Glutamatergic neuron (in vitro differentiated cells): ENCODE results near the gene KRTAP25-1. TPM values are rescaled to one million over a fixed set of nuclear protein-coding genes. Genes with fewer than 3 reads are reported as not detected.

Experiments
- DNase-seq: peaks from one replicate; pipeline ENCODE4 v3.0.0; 2022
- H3K27ac Mint-ChIP-seq: one replicate; pipeline ENCODE4 v1.8.0; 2020; ENCODE audit warnings: mild to moderate bottlenecking, mixed read lengths, inconsistent platforms; ENCODE audit not compliant: unreplicated experiment
- H3K27me3 Mint-ChIP-seq: one replicate; pipeline ENCODE4 v1.8.0; 2020; ENCODE audit warnings: mild to moderate bottlenecking, moderate library complexity, mixed read lengths, inconsistent platforms; ENCODE audit not compliant: unreplicated experiment
- H3K36me3 Mint-ChIP-seq: one replicate; pipeline ENCODE4 v1.8.0; 2020; ENCODE audit warnings: mild to moderate bottlenecking, mixed read lengths, inconsistent platforms; ENCODE audit not compliant: unreplicated experiment
- H3K4me1 Mint-ChIP-seq: one replicate; pipeline ENCODE4 v1.8.0; 2020; ENCODE audit warnings: mild to moderate bottlenecking, low read depth, mixed read lengths, inconsistent platforms; ENCODE audit not compliant: unreplicated experiment
- H3K4me3 Mint-ChIP-seq: one replicate; pipeline ENCODE4 v1.8.0; 2020; ENCODE audit warnings: mild to moderate bottlenecking, mixed read lengths, inconsistent platforms; ENCODE audit not compliant: unreplicated experiment
- H3K9me3 Mint-ChIP-seq: one replicate; pipeline ENCODE4 v1.8.0; 2020; ENCODE audit warnings: mild to moderate bottlenecking, moderate library complexity, mixed read lengths, inconsistent platforms; ENCODE audit not compliant: unreplicated experiment
- CTCF ChIP-seq: fragments of 200-600 bp; sonication (generic); IDR thresholded peaks from one replicate; pipeline ENCODE4 v1.5.0; 2021; ENCODE audit not compliant: partially characterized antibody, unreplicated experiment
- total RNA-seq: library from RNA; stranded (reverse); fragmentation: NEBNext Ultra II Directional; extraction: Animal tissue kit (Norgen Biotek cat#: 25700); gene quantifications from one replicate; pipeline ENCODE4 v1.2.1, GENCODE V29; 2021; ENCODE audit not compliant: unreplicated experiment

Gene KRTAP25-1
- total RNA-seq, 1 donor from 2014 or later: not detected

- no peaks in the 10 kb centered on the region for H3K9me3 Mint-ChIP-seq
- H3K4me1 Mint-ChIP-seq: no peaks in the 10 kb centered on the region
- no peak for DNase-seq
- no peak for TF ChIP-seq CTCF
- H3K36me3 Mint-ChIP-seq: no peaks in the 10 kb centered on the region
- no peak overlapping the region for H3K4me3 Mint-ChIP-seq
- no peaks in the 10 kb centered on the region for H3K27me3 Mint-ChIP-seq
- no peak overlapping the region for H3K27ac Mint-ChIP-seq
Observed at GRCh38 chr21:30255679-30256078, 33.6 kb downstream of the KRTAP25-1 start.

GRCh38 chr21:30251781-30252180 lies 37.5 kb downstream of the KRTAP25-1 start:
- H3K4me1 Mint-ChIP-seq: no peaks in the 10 kb centered on the region
- no peak for TF ChIP-seq CTCF
- H3K36me3 Mint-ChIP-seq: no peaks in the 10 kb centered on the region
- DNase-seq: no peak
- H3K9me3 Mint-ChIP-seq: peaks cover 2% of the 10 kb centered on the region
- H3K27ac Mint-ChIP-seq: no peak overlapping the region
- H3K27me3 Mint-ChIP-seq: no peaks in the 10 kb centered on the region
- no peak overlapping the region for H3K4me3 Mint-ChIP-seq

GRCh38 chr21:30249936-30250335 lies 39.4 kb downstream of the KRTAP25-1 start:
- Mint-ChIP-seq H3K27ac (no peak overlapping the region), H3K4me1 (no peaks in the 10 kb centered on the region), H3K36me3 (no peaks in the 10 kb centered on the region), H3K9me3 (peaks cover 2% of the 10 kb centered on the region), H3K27me3 (no peaks in the 10 kb centered on the region), H3K4me3 (no peak overlapping the region)
- TF ChIP-seq CTCF: no peak
- no peak for DNase-seq

GRCh38 chr21:30248844-30249243 lies 40.5 kb downstream of the KRTAP25-1 start:
- Mint-ChIP-seq H3K9me3 (peaks cover 2% of the 10 kb centered on the region), H3K27ac (no peak overlapping the region), H3K4me3 (no peak overlapping the region), H3K36me3 (no peaks in the 10 kb centered on the region), H3K4me1 (no peaks in the 10 kb centered on the region), H3K27me3 (no peaks in the 10 kb centered on the region)
- no peak for DNase-seq
- no peak for TF ChIP-seq CTCF

GRCh38 chr21:30245061-30245460 lies 44.3 kb downstream of the KRTAP25-1 start:
- Mint-ChIP-seq H3K36me3 (no peaks in the 10 kb centered on the region), H3K27ac (no peak overlapping the region), H3K4me1 (peaks cover 5% of the 10 kb centered on the region), H3K9me3 (peaks cover 2% of the 10 kb centered on the region), H3K4me3 (no peak overlapping the region), H3K27me3 (no peaks in the 10 kb centered on the region)
- TF ChIP-seq CTCF: no peak
- no peak for DNase-seq
